Immature natural killer cell (primary cell): ENCODE measurements around the gene LHFPL6. TPM values are rescaled to one million over a fixed set of nuclear protein-coding genes. Genes with fewer than 3 reads are reported as not detected.

Experiments
- DNase-seq, 3 donors: peaks; one replicate each; pipeline ENCODE4 v3.0.0; 2022; ENCODE audit warnings: mixed read lengths in 1 of 3
- H3K27ac Mint-ChIP-seq, 6 donors: one replicate each; pipeline ENCODE4 v1.8.0; 2020; ENCODE audit warnings: mixed read lengths in 6 of 6, mild to moderate bottlenecking in 5 of 6, inconsistent platforms in 4 of 6, moderate library complexity in 3 of 6
- H3K27me3 Mint-ChIP-seq, 3 donors: one replicate each; pipeline ENCODE4 v1.8.0; 2020 to 2021; ENCODE audit warnings: low read depth in 3 of 3, mild to moderate bottlenecking in 3 of 3, mixed read lengths in 3 of 3, moderate library complexity in 3 of 3, inconsistent platforms in 1 of 3
- H3K36me3 Mint-ChIP-seq, 3 donors: one replicate each; pipeline ENCODE4 v1.8.0; 2020; ENCODE audit warnings: mixed read lengths in 3 of 3, inconsistent platforms in 2 of 3, mild to moderate bottlenecking in 2 of 3
- H3K4me1 Mint-ChIP-seq, 2 donors: one replicate each; pipeline ENCODE4 v1.8.0; 2020; ENCODE audit warnings: inconsistent platforms in 2 of 2, mild to moderate bottlenecking in 2 of 2, mixed read lengths in 2 of 2, moderate library complexity in 1 of 2
- H3K4me3 Mint-ChIP-seq, 5 donors: one replicate each; pipeline ENCODE4 v1.8.0; 2020; ENCODE audit warnings: mild to moderate bottlenecking in 5 of 5, mixed read lengths in 5 of 5, inconsistent platforms in 3 of 5, moderate library complexity in 3 of 5
- H3K9me3 Mint-ChIP-seq, 6 donors: one replicate each; pipeline ENCODE4 v1.8.0; 2020; ENCODE audit warnings: mild to moderate bottlenecking in 6 of 6, mixed read lengths in 6 of 6, inconsistent platforms in 4 of 6, moderate library complexity in 3 of 6
- polyA plus RNA-seq, 3 donors: library from polyadenylated mRNA; unstranded; fragments of 300-500 nt; fragmentation: Illumina TruSeq; gene quantifications; one replicate each; pipeline ENCODE4 v1.2.3, GENCODE V29; 2021

Gene LHFPL6
- polyA plus RNA-seq, 3 donors from 2014 or later, result 0.52 to 1.3 TPM; not detected in 1

- Mint-ChIP-seq H3K4me1 (peaks cover 8 to 15% of the 10 kb centered on the region in 2 donors), H3K27ac (no peak overlapping the region), H3K27me3 (peaks cover 7 to 18% (median 14%) of the 10 kb centered on the region in 3 donors), H3K36me3 (no peaks in the 10 kb centered on the region), H3K4me3 (no peak overlapping the region), H3K9me3 (peaks cover 0 to 2% (median 0%) of the 10 kb centered on the region in 6 donors)
- DNase-seq, result no peak
Observed at GRCh38 chr13:39604756-39605155, 1.8 kb upstream of the LHFPL6 start.

GRCh38 chr13:39603424-39603947 lies 493 bp upstream of the LHFPL6 start:
- peaks cover 8 to 15% of the 10 kb centered on the region in 2 donors for H3K4me1 Mint-ChIP-seq
- H3K27me3 Mint-ChIP-seq, result peaks cover 7 to 18% (median 14%) of the 10 kb centered on the region in 3 donors
- H3K36me3 Mint-ChIP-seq, result no peaks in the 10 kb centered on the region
- no peak for DNase-seq
- peak overlapping the region; percentile 38 to 69 (median 67) for H3K4me3 Mint-ChIP-seq
- H3K27ac Mint-ChIP-seq, result no peak overlapping the region
- H3K9me3 Mint-ChIP-seq, result no peaks in the 10 kb centered on the region

- no peaks in the 10 kb centered on the region for H3K9me3 Mint-ChIP-seq
- no peak for DNase-seq
- no peak overlapping the region for H3K27ac Mint-ChIP-seq
- peak overlapping the region; percentile 9 to 62 (median 27) for H3K4me3 Mint-ChIP-seq
- no peaks in the 10 kb centered on the region for H3K36me3 Mint-ChIP-seq
- peaks cover 7 to 18% (median 14%) of the 10 kb centered on the region in 3 donors for H3K27me3 Mint-ChIP-seq
- H3K4me1 Mint-ChIP-seq, result peaks cover 8 to 15% of the 10 kb centered on the region in 2 donors
Observed at GRCh38 chr13:39602277-39602613, 748 bp downstream of the LHFPL6 start.

- Mint-ChIP-seq H3K27ac (no peak overlapping the region), H3K36me3 (no peaks in the 10 kb centered on the region), H3K27me3 (peaks cover 7 to 18% (median 14%) of the 10 kb centered on the region in 3 donors), H3K9me3 (no peaks in the 10 kb centered on the region), H3K4me3 (peak overlapping the region; percentile 9 to 62 (median 27)), H3K4me1 (peaks cover 8 to 15% of the 10 kb centered on the region in 2 donors)
- DNase-seq, result no peak
Observed at GRCh38 chr13:39601636-39602035, 1.4 kb downstream of the LHFPL6 start.

GRCh38 chr13:39600766-39601165 lies 2.2 kb downstream of the LHFPL6 start:
- Mint-ChIP-seq H3K27me3 (peaks cover 7 to 18% (median 14%) of the 10 kb centered on the region in 3 donors), H3K36me3 (no peaks in the 10 kb centered on the region), H3K4me1 (peaks cover 8 to 15% of the 10 kb centered on the region in 2 donors), H3K9me3 (no peaks in the 10 kb centered on the region), H3K27ac (no peak overlapping the region), H3K4me3 (no peak overlapping the region)
- no peak for DNase-seq

GRCh38 chr13:39599842-39600241 lies 3.2 kb downstream of the LHFPL6 start:
- DNase-seq, result no peak
- H3K27me3 Mint-ChIP-seq, result peaks cover 7 to 23% (median 14%) of the 10 kb centered on the region in 3 donors
- H3K36me3 Mint-ChIP-seq, result no peaks in the 10 kb centered on the region
- no peak overlapping the region for H3K27ac Mint-ChIP-seq
- H3K4me3 Mint-ChIP-seq, result no peak overlapping the region
- H3K4me1 Mint-ChIP-seq, result peaks cover 8 to 15% of the 10 kb centered on the region in 2 donors
- no peaks in the 10 kb centered on the region for H3K9me3 Mint-ChIP-seq

- no peaks in the 10 kb centered on the region for H3K36me3 Mint-ChIP-seq
- H3K9me3 Mint-ChIP-seq, result no peaks in the 10 kb centered on the region
- H3K27me3 Mint-ChIP-seq, result peaks cover 6 to 23% (median 14%) of the 10 kb centered on the region in 3 donors
- no peak overlapping the region for H3K4me3 Mint-ChIP-seq
- H3K27ac Mint-ChIP-seq, result no peak overlapping the region
- H3K4me1 Mint-ChIP-seq, result peaks cover 8 to 15% of the 10 kb centered on the region in 2 donors
- DNase-seq, result no peak
Observed at GRCh38 chr13:39599012-39599411, 4.0 kb downstream of the LHFPL6 start.

GRCh38 chr13:39597838-39598237 lies 5.2 kb downstream of the LHFPL6 start:
- no peak overlapping the region for H3K4me3 Mint-ChIP-seq
- H3K27me3 Mint-ChIP-seq, result peaks cover 6 to 17% (median 8%) of the 10 kb centered on the region in 3 donors
- H3K9me3 Mint-ChIP-seq, result no peaks in the 10 kb centered on the region
- no peak overlapping the region for H3K27ac Mint-ChIP-seq
- no peaks in the 10 kb centered on the region for H3K36me3 Mint-ChIP-seq
- DNase-seq, result no peak
- H3K4me1 Mint-ChIP-seq, result peaks cover 5 to 7% of the 10 kb centered on the region in 2 donors

- Mint-ChIP-seq H3K4me3 (no peak overlapping the region), H3K36me3 (no peaks in the 10 kb centered on the region), H3K27me3 (peaks cover 2 to 16% (median 6%) of the 10 kb centered on the region in 3 donors), H3K27ac (no peak overlapping the region), H3K4me1 (peaks cover 0 to under 1% of the 10 kb centered on the region in 2 donors), H3K9me3 (no peaks in the 10 kb centered on the region)
- no peak for DNase-seq
Observed at GRCh38 chr13:39596685-39597084, 6.3 kb downstream of the LHFPL6 start.

GRCh38 chr13:39596176-39596575 lies 6.8 kb downstream of the LHFPL6 start:
- Mint-ChIP-seq H3K27ac (no peak overlapping the region), H3K4me3 (no peak overlapping the region), H3K27me3 (peaks cover 1 to 16% (median 4%) of the 10 kb centered on the region in 3 donors), H3K36me3 (no peaks in the 10 kb centered on the region), H3K9me3 (no peaks in the 10 kb centered on the region), H3K4me1 (no peaks in the 10 kb centered on the region)
- DNase-seq, result no peak

- Mint-ChIP-seq H3K27ac (no peak overlapping the region), H3K9me3 (peaks cover 0 to 2% (median 0%) of the 10 kb centered on the region in 6 donors), H3K27me3 (peaks cover 0 to 8% (median 2%) of the 10 kb centered on the region in 3 donors), H3K36me3 (no peaks in the 10 kb centered on the region), H3K4me3 (no peak overlapping the region), H3K4me1 (no peaks in the 10 kb centered on the region)
- DNase-seq, result no peak
Observed at GRCh38 chr13:39590466-39591036, 12.4 kb downstream of the LHFPL6 start.

- Mint-ChIP-seq H3K4me1 (no peaks in the 10 kb centered on the region), H3K27me3 (peaks cover 0 to 4% (median 3%) of the 10 kb centered on the region in 3 donors), H3K4me3 (no peak overlapping the region), H3K36me3 (no peaks in the 10 kb centered on the region), H3K27ac (no peak overlapping the region), H3K9me3 (peaks cover 0 to 2% (median 0%) of the 10 kb centered on the region in 6 donors)
- DNase-seq, result no peak
Observed at GRCh38 chr13:39588384-39588783, 14.6 kb downstream of the LHFPL6 start.

- no peaks in the 10 kb centered on the region for H3K36me3 Mint-ChIP-seq
- no peaks in the 10 kb centered on the region for H3K4me1 Mint-ChIP-seq
- DNase-seq, result no peak
- H3K9me3 Mint-ChIP-seq, result peaks cover 0 to 2% (median 0%) of the 10 kb centered on the region in 6 donors
- H3K27me3 Mint-ChIP-seq, result peaks cover 0 to 4% (median 3%) of the 10 kb centered on the region in 3 donors
- H3K4me3 Mint-ChIP-seq, result no peak overlapping the region
- no peak overlapping the region for H3K27ac Mint-ChIP-seq
Observed at GRCh38 chr13:39587939-39588338, 15.1 kb downstream of the LHFPL6 start.

- Mint-ChIP-seq H3K4me1 (no peaks in the 10 kb centered on the region), H3K4me3 (no peak overlapping the region), H3K36me3 (no peaks in the 10 kb centered on the region), H3K27ac (no peak overlapping the region), H3K9me3 (peaks cover 0 to 2% (median 0%) of the 10 kb centered on the region in 6 donors), H3K27me3 (peaks cover 0 to 3% (median 2%) of the 10 kb centered on the region in 3 donors)
- DNase-seq, result no peak
Observed at GRCh38 chr13:39586958-39587605, 15.9 kb downstream of the LHFPL6 start.
